Trophoblast cell (in vitro differentiated cells and primary cell): ENCODE results near the gene BNC2.

Source experiments
- DNase-seq, 2 donors: peaks; one replicate each; pipeline ENCODE4 v3.0.0-alpha.2; 2016
- H2AFZ ChIP-seq: 2 replicates; pipeline ENCODE4 v1.6.1; 2013; ENCODE audit warnings: low read length, moderate library complexity, mild to moderate bottlenecking; ENCODE audit not compliant: insufficient read depth, poor library complexity
- H2AK5ac ChIP-seq: 2 replicates; pipeline ENCODE4 v1.6.1; 2013; ENCODE audit warnings: mild to moderate bottlenecking, low read length
- H2BK120ac ChIP-seq: 2 replicates; pipeline ENCODE4 v1.6.1; 2013; ENCODE audit warnings: low read length, mild to moderate bottlenecking, moderate library complexity; ENCODE audit not compliant: insufficient read depth, poor library complexity
- H2BK12ac ChIP-seq: 2 replicates; pipeline ENCODE4 v1.6.1; 2013; ENCODE audit warnings: mild to moderate bottlenecking, low read length, moderate library complexity
- H2BK5ac ChIP-seq: 2 replicates; pipeline ENCODE4 v1.6.1; 2013; ENCODE audit warnings: low read length, low read depth, moderate library complexity, mild to moderate bottlenecking; ENCODE audit not compliant: poor library complexity
- H3K14ac ChIP-seq: 2 replicates; pipeline ENCODE4 v1.6.1; 2013; ENCODE audit warnings: mild to moderate bottlenecking, low read length
- H3K18ac ChIP-seq: 2 replicates; pipeline ENCODE4 v1.6.1; 2013; ENCODE audit warnings: mild to moderate bottlenecking, low read length
- H3K23ac ChIP-seq: 2 replicates; pipeline ENCODE4 v1.6.1; 2013; ENCODE audit warnings: low read length
- H3K27ac ChIP-seq: 2 replicates; pipeline ENCODE4 v1.5.1; 2013; ENCODE audit warnings: low read depth, mild to moderate bottlenecking, inconsistent platforms, low read length, moderate library complexity
- H3K27me3 ChIP-seq: 2 replicates; pipeline ENCODE4 v1.6.1; 2013; ENCODE audit warnings: inconsistent platforms, mild to moderate bottlenecking, low read length, moderate library complexity; ENCODE audit not compliant: insufficient read depth
- H3K36me3 ChIP-seq, 2 experiments: 1 replicate in 1 of 2; 2 replicates in 1 of 2; pipeline ENCODE4 v1.6.1; 2013; ENCODE audit warnings: low read length in 2 of 2, mild to moderate bottlenecking in 2 of 2, moderate library complexity in 1 of 2; ENCODE audit not compliant: insufficient read depth in 2 of 2, control insufficient read depth in 1 of 2
- H3K4ac ChIP-seq: 2 replicates; pipeline ENCODE4 v1.6.1; 2013; ENCODE audit warnings: low read depth, mild to moderate bottlenecking, low read length, moderate library complexity
- H3K4me1 ChIP-seq, 2 experiments: 1 replicate in 1 of 2; 2 replicates in 1 of 2; pipeline ENCODE4 v1.6.1; 2013; ENCODE audit warnings: low read length in 2 of 2, mild to moderate bottlenecking in 2 of 2, moderate library complexity in 1 of 2; ENCODE audit not compliant: insufficient read depth in 2 of 2, control insufficient read depth in 1 of 2
- H3K4me2 ChIP-seq: 2 replicates; pipeline ENCODE4 v1.6.1; 2013; ENCODE audit warnings: inconsistent platforms, mild to moderate bottlenecking, low read length, moderate library complexity
- H3K4me3 ChIP-seq: 2 replicates; pipeline ENCODE4 v1.5.1; 2013; ENCODE audit warnings: mild to moderate bottlenecking, low read depth, low read length, inconsistent platforms
- H3K79me1 ChIP-seq: one replicate; pipeline ENCODE4 v1.6.1; 2013; ENCODE audit warnings: low read length
- H3K79me2 ChIP-seq: 2 replicates; pipeline ENCODE4 v1.6.1; 2013; ENCODE audit warnings: low read length, mild to moderate bottlenecking; ENCODE audit not compliant: control insufficient read depth, insufficient read depth, poor library complexity
- H3K9ac ChIP-seq: 2 replicates; pipeline ENCODE4 v1.6.1; 2013; ENCODE audit warnings: mild to moderate bottlenecking, low read length
- H3K9me3 ChIP-seq: 2 replicates; pipeline ENCODE4 v1.6.1; 2013; ENCODE audit warnings: low read depth, mild to moderate bottlenecking, control low read depth, inconsistent platforms, low read length; ENCODE audit not compliant: insufficient read depth
- H4K12ac ChIP-seq: 2 replicates; pipeline ENCODE4 v1.6.1; 2013; ENCODE audit warnings: low read depth, mild to moderate bottlenecking, low read length, moderate library complexity
- H4K8ac ChIP-seq: 2 replicates; pipeline ENCODE4 v1.6.1; 2013; ENCODE audit warnings: low read depth, mild to moderate bottlenecking, low read length, moderate library complexity
- H4K91ac ChIP-seq: one replicate; pipeline ENCODE4 v1.6.1; 2013; ENCODE audit warnings: low read depth, mild to moderate bottlenecking, low read length, moderate library complexity
- WGBS: extraction: QIAGEN DNeasy Blood & Tissue Kit; methylation state at CpG from one replicate; pipeline ENCODE4 v1.1.7; 2013; ENCODE audit warnings: missing lambda C conversion rate; ENCODE audit not compliant: insufficient read length, insufficient coverage; ENCODE audit errors: extremely low coverage; 5-methylcytosine and 5-hydroxymethylcytosine counted together

BNC2 gene

GRCh38 chr9:16704116-16705110, 166.1 kb downstream of the BNC2 start:
- Histone ChIP-seq H3K4me2 (peak overlapping the region; percentile 58), H3K18ac (peak overlapping the region; percentile 78), H2BK12ac (peak overlapping the region; percentile 71), H3K27me3 (no peaks in the 10 kb centered on the region), H3K4me3 (no peak overlapping the region), H3K27ac (peak overlapping the region; percentile 91), H3K79me2 (no peaks in the 10 kb centered on the region), H3K9ac (no peak overlapping the region), H4K8ac (peak overlapping the region; percentile 56), H3K4ac (no peak overlapping the region), H3K79me1 (peaks cover 3% of the 10 kb centered on the region), H3K4me1 (peaks cover 3 to 15% of the 10 kb centered on the region in 2 experiments), H4K12ac (no peak overlapping the region), H2AK5ac (no peak overlapping the region), H3K14ac (no peak overlapping the region), H2BK5ac (peak overlapping the region; percentile 61), H3K9me3 (no peaks in the 10 kb centered on the region), H2AFZ (no peak overlapping the region), H2BK120ac (no peak overlapping the region), H4K91ac (peak overlapping the region; percentile 18), H3K23ac (no peak overlapping the region), H3K36me3 (peaks cover 2 to 4% of the 10 kb centered on the region in 2 experiments)
- no CpG with 5 or more reads among the region's 12 CpGs for WGBS
- no peak for DNase-seq

GRCh38 chr9:16701347-16701746, 169.1 kb downstream of the BNC2 start:
- no peak overlapping the region for H2BK120ac ChIP-seq
- no peak overlapping the region for H2AFZ ChIP-seq
- H3K9ac ChIP-seq = no peak overlapping the region
- H3K23ac ChIP-seq = no peak overlapping the region
- H3K27ac ChIP-seq = no peak overlapping the region
- no peak overlapping the region for H2BK12ac ChIP-seq
- no peak overlapping the region for H4K12ac ChIP-seq
- H3K4me3 ChIP-seq = no peak overlapping the region
- H3K79me1 ChIP-seq = peaks cover 3% of the 10 kb centered on the region
- peaks cover 2 to 4% of the 10 kb centered on the region in 2 experiments for H3K36me3 ChIP-seq
- no peak overlapping the region for H3K14ac ChIP-seq
- no peak overlapping the region for H2BK5ac ChIP-seq
- H3K4ac ChIP-seq = no peak overlapping the region
- DNase-seq = no peak
- H3K79me2 ChIP-seq = no peaks in the 10 kb centered on the region
- no CpG with 5 or more reads among the region's 2 CpGs for WGBS
- no peak overlapping the region for H4K8ac ChIP-seq
- H4K91ac ChIP-seq = no peak overlapping the region
- no peak overlapping the region for H3K4me2 ChIP-seq
- no peak overlapping the region for H2AK5ac ChIP-seq
- no peak overlapping the region for H3K18ac ChIP-seq
- H3K9me3 ChIP-seq = no peaks in the 10 kb centered on the region
- H3K4me1 ChIP-seq = peaks cover 0 to 6% of the 10 kb centered on the region in 2 experiments
- H3K27me3 ChIP-seq = no peaks in the 10 kb centered on the region

- Histone ChIP-seq H4K12ac (no peak overlapping the region), H3K14ac (no peak overlapping the region), H4K8ac (no peak overlapping the region), H3K23ac (no peak overlapping the region), H3K4me3 (no peak overlapping the region), H3K27ac (no peak overlapping the region), H3K27me3 (no peaks in the 10 kb centered on the region), H3K18ac (no peak overlapping the region), H2AK5ac (no peak overlapping the region), H3K79me1 (no peaks in the 10 kb centered on the region), H4K91ac (no peak overlapping the region), H2BK5ac (no peak overlapping the region), H3K9ac (no peak overlapping the region), H2BK120ac (no peak overlapping the region), H3K4me2 (no peak overlapping the region), H3K36me3 (no peaks in the 10 kb centered on the region), H3K9me3 (no peaks in the 10 kb centered on the region), H2BK12ac (no peak overlapping the region), H2AFZ (no peak overlapping the region), H3K4ac (no peak overlapping the region), H3K4me1 (no peaks in the 10 kb centered on the region), H3K79me2 (no peaks in the 10 kb centered on the region)
- no CpG with 5 or more reads among the region's 3 CpGs for WGBS
- no peak for DNase-seq
Measured at GRCh38 chr9:16693616-16694015, 176.9 kb downstream of the BNC2 start.

- Histone ChIP-seq H2BK12ac (no peak overlapping the region), H3K23ac (no peak overlapping the region), H2AK5ac (no peak overlapping the region), H3K9ac (no peak overlapping the region), H4K12ac (no peak overlapping the region), H4K91ac (no peak overlapping the region), H3K4ac (no peak overlapping the region), H3K18ac (no peak overlapping the region), H3K27ac (no peak overlapping the region), H2BK120ac (no peak overlapping the region), H3K14ac (no peak overlapping the region), H3K9me3 (no peaks in the 10 kb centered on the region), H3K4me1 (no peaks in the 10 kb centered on the region), H3K4me3 (no peak overlapping the region), H4K8ac (no peak overlapping the region), H2BK5ac (no peak overlapping the region), H2AFZ (no peak overlapping the region), H3K36me3 (no peaks in the 10 kb centered on the region), H3K4me2 (no peak overlapping the region), H3K79me2 (no peaks in the 10 kb centered on the region), H3K27me3 (no peaks in the 10 kb centered on the region), H3K79me1 (no peaks in the 10 kb centered on the region)
- DNase-seq = no peak
- WGBS = no CpG with 5 or more reads among the region's 2 CpGs
Measured at GRCh38 chr9:16690628-16691027, 179.8 kb downstream of the BNC2 start.
